Common myeloid progenitor, CD34-positive (primary cell): ENCODE data around the gene MTG2.
"Not testable (repeated sequence)": the region's sequence is repeated elsewhere in the genome, so short reads cannot be mapped to it uniquely, and the experiment has no call there.

Experiments used
- CTCF ChIA-PET: fragments of 350-600 bp; sonication (Branson Sonifier 250); formaldehyde crosslinking; loops from one replicate; lab custom pipeline; 2021; ENCODE audit warnings: antibody characterized with exemption; lab: Charles Lee
- POLR2A ChIA-PET: fragments of 350-600 bp; sonication (Branson Sonifier 250); formaldehyde crosslinking; loops from one replicate; lab custom pipeline; 2021; ENCODE audit warnings: antibody characterized with exemption; lab: Charles Lee
- DNase-seq, 3 donors: peaks; one replicate each; pipeline versions ENCODE4 v3.0.0 to v3.0.0-alpha.2; 2013
- H3K27ac ChIP-seq, 2 experiments: 1 replicate in 1 of 2; 2 replicates in 1 of 2; pipeline ENCODE4 v1.7.0; 2013; ENCODE audit warnings: inconsistent platforms in 2 of 2, low read length in 2 of 2, mild to moderate bottlenecking in 2 of 2, low read depth in 1 of 2, moderate library complexity in 1 of 2; ENCODE audit not compliant: severe bottlenecking in 2 of 2, insufficient read depth in 1 of 2, poor library complexity in 1 of 2
- H3K27me3 ChIP-seq, 5 experiments: replicated peaks in 2 of 5; 1 replicate in 3 of 5; 2 replicates in 2 of 5; pipeline versions ENCODE4 v1.6.1 to v1.7.0; 2013; ENCODE audit warnings: low read length in 4 of 5, mild to moderate bottlenecking in 2 of 5, moderate library complexity in 2 of 5, inconsistent platforms in 1 of 5; ENCODE audit not compliant: insufficient read depth in 5 of 5, control insufficient read depth in 4 of 5
- H3K36me3 ChIP-seq, 4 experiments: 1 replicate in 2 of 4; 2 replicates in 2 of 4; pipeline versions ENCODE4 v1.6.1 to v1.7.0; 2013; ENCODE audit warnings: low read length in 3 of 4, control low read depth in 1 of 4, mild to moderate bottlenecking in 1 of 4; ENCODE audit not compliant: control insufficient read depth in 4 of 4, insufficient read depth in 4 of 4
- H3K4me1 ChIP-seq, 4 experiments: 1 replicate in 3 of 4; 2 replicates in 1 of 4; pipeline versions ENCODE4 v1.6.1 to v1.7.1; 2013; ENCODE audit warnings: low read length in 3 of 4, mild to moderate bottlenecking in 3 of 4, control low read depth in 1 of 4, inconsistent platforms in 1 of 4, moderate library complexity in 1 of 4; ENCODE audit not compliant: control insufficient read depth in 4 of 4, insufficient read depth in 4 of 4; ENCODE audit errors: control extremely low read depth in 1 of 4
- H3K4me3 ChIP-seq, 7 experiments: 1 replicate in 4 of 7; 2 replicates in 3 of 7; pipeline versions ENCODE4 v1.5.1 to v1.7.0; 2013; ENCODE audit warnings: mild to moderate bottlenecking in 7 of 7, low read length in 6 of 7, moderate library complexity in 6 of 7, inconsistent platforms in 2 of 7, low read depth in 2 of 7, control low read depth in 1 of 7; ENCODE audit not compliant: insufficient read depth in 4 of 7, control insufficient read depth in 1 of 7; ENCODE audit errors: extremely low read depth in 1 of 7
- H3K9me3 ChIP-seq, 5 experiments: 1 replicate in 4 of 5; 2 replicates in 1 of 5; pipeline versions ENCODE4 v1.6.1 to v1.7.1; 2013; ENCODE audit warnings: low read length in 4 of 5, mild to moderate bottlenecking in 2 of 5, inconsistent platforms in 1 of 5, low read depth in 1 of 5, moderate library complexity in 1 of 5; ENCODE audit not compliant: control insufficient read depth in 4 of 5, insufficient read depth in 2 of 5; ENCODE audit errors: control extremely low read depth in 1 of 5
- WGBS: methylation state at CpG from one replicate; pipeline ENCODE4 v1.1.5; 2013; ENCODE audit not compliant: insufficient coverage; 5-methylcytosine and 5-hydroxymethylcytosine counted together

The MTG2 gene

GRCh38 chr20:62145688-62146018 is 37.2 kb upstream of the MTG2 start:
- Histone ChIP-seq H3K4me3 (no peak overlapping the region), H3K27me3 (no peaks in the 10 kb centered on the region), H3K36me3 (peaks cover 0 to 24% (median 4%) of the 10 kb centered on the region in 4 experiments), H3K4me1 (peaks cover 9 to 33% (median 24%) of the 10 kb centered on the region in 4 experiments), H3K9me3 (no peaks in the 10 kb centered on the region), H3K27ac (no peak overlapping the region)
- ChIA-PET POLR2A (interaction anchor here (0.6 to 0.7 kb wide), 2 partner anchors 10 to 52 kb away, joined by 3 to 8 read pairs; no protein-coding TSS in a partner anchor), CTCF (interaction anchor here (0.7 to 1.6 kb wide), 5 partner anchors 11 to 135 kb away, joined by 3 to 5 read pairs (median 3); partner anchors contain the start of gene LSM14B)
- 100% methylated on average over 5 of the region's 7 CpGs for WGBS
- no peak for DNase-seq

- H3K4me1 ChIP-seq = peaks cover 9 to 28% (median 21%) of the 10 kb centered on the region in 4 experiments
- no peak overlapping the region for H3K27ac ChIP-seq
- 97% methylated on average over 13 of the region's 22 CpGs for WGBS
- no peak for DNase-seq
- CTCF ChIA-PET = interaction anchor here (0.9 to 1.6 kb wide), 5 partner anchors 10 to 134 kb away, joined by 3 to 5 read pairs (median 3); partner anchors contain the start of gene LSM14B
- peaks cover 0 to 24% (median 3%) of the 10 kb centered on the region in 4 experiments for H3K36me3 ChIP-seq
- H3K27me3 ChIP-seq = no peaks in the 10 kb centered on the region
- POLR2A ChIA-PET = interaction anchor here (0.6 kb wide), 1 partner anchor 51 kb away, joined by 8 read pairs; no protein-coding TSS in a partner anchor
- no peaks in the 10 kb centered on the region for H3K9me3 ChIP-seq
- H3K4me3 ChIP-seq = no peak overlapping the region
Measured at GRCh38 chr20:62146019-62146755, 36.6 kb upstream of the MTG2 start.

- no peak for DNase-seq
- Histone ChIP-seq H3K27me3 (no peaks in the 10 kb centered on the region), H3K4me1 (peaks cover 7 to 18% (median 11%) of the 10 kb centered on the region in 4 experiments), H3K4me3 (no peak overlapping the region), H3K27ac (no peak overlapping the region), H3K9me3 (peaks cover 0 to under 1% (median 0%) of the 10 kb centered on the region in 5 experiments), H3K36me3 (peaks cover 0 to 26% (median 4%) of the 10 kb centered on the region in 4 experiments)
- POLR2A ChIA-PET = interaction anchor here (1.0 kb wide), 1 partner anchor 81 kb away, joined by 4 read pairs; no protein-coding TSS in a partner anchor
- 98% methylated on average over 6 of the region's 6 CpGs for WGBS
- CTCF ChIA-PET = interaction anchor here (1.1 to 1.6 kb wide), 2 partner anchors 9 to 120 kb away, joined by 3 to 7 read pairs; no protein-coding TSS in a partner anchor
Measured at GRCh38 chr20:62147125-62147524, 35.7 kb upstream of the MTG2 start.

GRCh38 chr20:62147528-62147927 is 35.3 kb upstream of the MTG2 start:
- no peak for DNase-seq
- H3K9me3 ChIP-seq = peaks cover 0 to 4% (median 3%) of the 10 kb centered on the region in 5 experiments
- H3K4me3 ChIP-seq = no peak overlapping the region
- no peaks in the 10 kb centered on the region for H3K27me3 ChIP-seq
- H3K36me3 ChIP-seq = peaks cover 0 to 30% (median 7%) of the 10 kb centered on the region in 4 experiments
- ChIA-PET POLR2A (interaction anchor here (0.8 to 1.0 kb wide), 2 partner anchors 26 to 81 kb away, joined by 3 to 4 read pairs; no protein-coding TSS in a partner anchor), CTCF (interaction anchor here (1.6 kb wide), 1 partner anchor 9 kb away, joined by 7 read pairs; no protein-coding TSS in a partner anchor)
- H3K4me1 ChIP-seq = peaks cover 7 to 14% (median 10%) of the 10 kb centered on the region in 4 experiments
- WGBS = 96% methylated on average over 4 of the region's 9 CpGs
- no peak overlapping the region for H3K27ac ChIP-seq

- DNase-seq, H3K4me3 ChIP-seq, H3K27me3 ChIP-seq, H3K27ac ChIP-seq: not testable (repeated sequence)
- ChIA-PET CTCF (interaction anchor here (1.6 kb wide), 1 partner anchor 8 kb away, joined by 7 read pairs; no protein-coding TSS in a partner anchor), POLR2A (interaction anchor here (0.8 kb wide), 1 partner anchor 27 kb away, joined by 3 read pairs; no protein-coding TSS in a partner anchor)
- H3K36me3 ChIP-seq = peaks cover 0 to 37% (median 15%) of the 10 kb centered on the region in 4 experiments
- H3K9me3 ChIP-seq = peaks cover 0 to 12% (median 8%) of the 10 kb centered on the region in 5 experiments
- 96% methylated on average over 9 of the region's 10 CpGs for WGBS
- H3K4me1 ChIP-seq = peaks cover 7 to 14% (median 9%) of the 10 kb centered on the region in 4 experiments
Measured at GRCh38 chr20:62148383-62148782, 34.4 kb upstream of the MTG2 start.

- no peak for DNase-seq
- no peak overlapping the region for H3K27ac ChIP-seq
- peaks cover 0 to 14% (median 8%) of the 10 kb centered on the region in 5 experiments for H3K9me3 ChIP-seq
- no peaks in the 10 kb centered on the region for H3K27me3 ChIP-seq
- H3K36me3 ChIP-seq = peaks cover 0 to 42% (median 18%) of the 10 kb centered on the region in 4 experiments
- CTCF ChIA-PET = no interaction called here
- WGBS = over 99% methylated on average over 16 of the region's 20 CpGs
- POLR2A ChIA-PET = no interaction called here
- no peak overlapping the region for H3K4me3 ChIP-seq
- H3K4me1 ChIP-seq = peaks cover 7 to 14% (median 9%) of the 10 kb centered on the region in 4 experiments
Measured at GRCh38 chr20:62148908-62149314, 33.9 kb upstream of the MTG2 start.
